Subcutaneous adipose tissue (tissue), 4 donors: Measurements from ENCODE around the gene KNCN. TPM values are rescaled to one million over a fixed set of nuclear protein-coding genes. Genes with fewer than 3 reads are reported as not detected.

Source experiments
- total RNA-seq, 4 donors: library from RNA; depleted of rRNA; stranded (reverse); fragments of >200 nt; gene quantifications; one replicate each; pipeline ENCODE4 v1.1.0, GENCODE V29; 2016
- TF ChIP-seq, protein P1 (sequence below): fragments of 450-650 bp; IDR thresholded peaks from one replicate; pipeline ENCODE4 v1.5.1; 2016; ENCODE audit warnings: low read depth, mild to moderate bottlenecking, control low read depth, antibody characterized with exemption, moderate library complexity

KNCN gene
- total RNA-seq = not detected

DNA sequence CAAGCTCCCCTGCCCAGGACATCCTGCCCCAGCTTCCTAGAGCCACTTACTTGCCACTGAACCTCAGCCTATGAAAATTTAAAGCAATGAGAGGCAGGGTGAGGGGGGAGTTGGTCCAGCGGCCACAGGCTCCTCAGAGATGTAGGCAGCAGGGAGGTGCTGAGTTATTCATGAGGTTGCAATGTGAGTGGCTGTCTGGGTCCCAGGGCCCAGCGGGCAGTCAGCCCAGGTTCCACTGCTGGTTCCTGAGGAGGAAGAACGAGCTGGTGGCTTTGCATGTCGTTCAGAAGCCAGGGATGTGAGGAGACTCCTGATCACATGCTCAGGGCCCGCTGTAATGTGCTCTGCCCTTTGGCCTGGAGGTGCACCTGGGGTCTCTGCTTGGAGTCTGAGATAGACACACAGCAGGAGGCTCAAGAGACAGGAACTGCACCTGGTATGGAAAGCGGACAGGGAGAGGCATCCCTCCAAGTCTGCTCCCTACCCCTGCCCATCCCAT is at the start of gene KNCN:
Gene KNCN, minus strand, starts transcription at position 51 of the 499 bp plus-strand sequence. CDS start 432 bp downstream, outside the sequence.
- TF ChIP-seq, protein P1, sequence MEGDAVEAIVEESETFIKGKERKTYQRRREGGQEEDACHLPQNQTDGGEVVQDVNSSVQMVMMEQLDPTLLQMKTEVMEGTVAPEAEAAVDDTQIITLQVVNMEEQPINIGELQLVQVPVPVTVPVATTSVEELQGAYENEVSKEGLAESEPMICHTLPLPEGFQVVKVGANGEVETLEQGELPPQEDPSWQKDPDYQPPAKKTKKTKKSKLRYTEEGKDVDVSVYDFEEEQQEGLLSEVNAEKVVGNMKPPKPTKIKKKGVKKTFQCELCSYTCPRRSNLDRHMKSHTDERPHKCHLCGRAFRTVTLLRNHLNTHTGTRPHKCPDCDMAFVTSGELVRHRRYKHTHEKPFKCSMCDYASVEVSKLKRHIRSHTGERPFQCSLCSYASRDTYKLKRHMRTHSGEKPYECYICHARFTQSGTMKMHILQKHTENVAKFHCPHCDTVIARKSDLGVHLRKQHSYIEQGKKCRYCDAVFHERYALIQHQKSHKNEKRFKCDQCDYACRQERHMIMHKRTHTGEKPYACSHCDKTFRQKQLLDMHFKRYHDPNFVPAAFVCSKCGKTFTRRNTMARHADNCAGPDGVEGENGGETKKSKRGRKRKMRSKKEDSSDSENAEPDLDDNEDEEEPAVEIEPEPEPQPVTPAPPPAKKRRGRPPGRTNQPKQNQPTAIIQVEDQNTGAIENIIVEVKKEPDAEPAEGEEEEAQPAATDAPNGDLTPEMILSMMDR = no peak

DNA sequence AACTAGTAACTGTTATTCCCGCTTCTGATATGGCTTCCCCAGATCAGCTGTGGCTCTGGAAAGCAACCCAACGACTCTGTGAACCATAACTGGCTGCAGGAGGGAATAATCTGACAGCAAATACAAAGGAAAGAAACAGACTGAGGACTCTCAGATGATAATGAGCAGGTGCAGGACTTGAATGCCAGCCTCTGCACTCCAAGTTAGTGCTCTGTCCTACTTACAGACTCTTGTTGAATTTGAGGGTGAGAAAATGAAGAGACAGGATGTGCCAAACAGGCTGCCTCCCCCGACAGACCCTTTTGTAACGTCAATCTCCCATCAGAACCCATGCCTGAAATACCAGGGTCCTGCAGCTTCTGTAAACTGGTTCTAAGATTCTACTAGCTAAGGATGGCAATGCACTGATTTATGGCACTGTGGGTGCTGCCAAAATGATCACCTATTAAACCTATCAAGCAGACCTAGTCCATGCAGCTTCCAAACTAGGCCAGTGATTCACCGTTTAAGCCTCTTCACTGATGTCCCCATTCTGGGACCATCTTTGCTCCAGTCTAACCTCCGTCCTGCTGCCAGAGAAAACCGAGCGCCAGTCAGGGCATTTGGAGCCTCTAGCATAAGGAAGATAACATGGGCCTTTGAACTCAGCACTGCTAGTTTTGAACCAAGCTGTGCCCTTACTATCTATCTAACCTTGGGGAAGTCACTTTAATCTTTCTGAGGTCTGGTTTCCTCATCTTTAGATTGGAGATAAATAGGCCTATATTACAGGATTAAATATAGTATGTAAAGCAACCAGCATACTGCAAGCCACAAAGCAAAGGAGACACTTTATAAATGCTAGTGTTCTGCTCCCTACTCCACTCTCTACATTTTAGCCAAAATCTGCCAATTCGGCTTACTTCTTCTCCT is 47.9 kb upstream of the KNCN start:
- TF ChIP-seq, protein P1 = no peak

DNA sequence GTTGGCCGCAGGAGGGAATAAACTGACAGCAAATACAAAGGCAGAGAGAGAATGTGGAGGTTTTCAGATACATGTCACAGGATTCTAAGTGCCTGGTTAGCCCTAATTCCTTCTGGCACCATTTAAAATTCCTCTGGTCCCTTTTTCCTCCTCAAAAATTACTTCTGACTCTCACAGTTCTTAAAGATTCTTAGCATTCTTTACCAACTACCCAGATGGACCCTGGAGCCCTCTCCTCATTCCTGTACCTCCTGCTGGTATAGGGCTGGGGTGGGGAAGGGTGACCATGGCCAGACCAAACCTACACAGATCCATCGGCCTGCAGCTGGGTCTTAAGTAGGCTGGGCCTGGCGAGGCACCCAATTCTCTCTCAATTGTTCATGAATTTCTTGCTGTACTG is 45.4 kb upstream of the KNCN start:
- TF ChIP-seq, protein P1 = no peak

DNA sequence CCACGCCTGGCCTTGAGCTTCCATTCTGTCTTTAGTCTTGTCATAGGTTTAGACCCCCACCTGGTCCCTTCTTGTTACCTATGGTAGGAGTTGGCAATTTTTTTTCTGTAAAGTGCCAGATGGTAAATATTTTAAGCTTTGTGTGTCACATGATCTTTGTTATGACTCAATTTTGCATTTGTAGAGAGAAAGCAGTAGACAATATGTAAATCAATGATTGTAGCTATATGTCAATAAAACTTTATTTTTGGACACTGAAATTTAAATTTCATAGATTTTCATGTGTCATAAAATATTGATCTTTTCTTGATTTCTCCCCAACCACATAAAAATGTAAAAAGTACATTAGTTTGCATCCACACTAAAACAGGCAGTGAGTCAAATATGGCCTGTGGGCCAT is 44.6 kb upstream of the KNCN start:
- TF ChIP-seq, protein P1 = no peak

DNA sequence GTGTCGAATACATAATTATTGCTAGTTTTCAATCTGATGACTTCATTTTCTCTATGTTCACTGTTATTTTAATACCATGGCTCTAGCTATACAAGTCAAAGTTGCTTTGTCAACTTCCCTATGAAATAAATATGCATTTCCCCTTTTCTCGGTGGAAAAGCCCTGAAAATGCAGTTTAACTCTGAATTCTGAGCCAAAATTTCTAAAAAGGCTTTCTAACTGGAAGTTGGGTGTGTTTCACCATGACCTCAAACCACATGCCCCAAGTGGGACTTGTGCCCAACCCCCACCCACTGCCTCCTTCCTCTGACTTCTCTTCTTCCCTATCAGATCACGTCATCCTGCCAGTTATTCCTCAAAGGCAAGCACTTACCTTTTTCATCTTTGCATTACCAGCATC is 43.7 kb upstream of the KNCN start:
- TF ChIP-seq, protein P1 = no peak

DNA sequence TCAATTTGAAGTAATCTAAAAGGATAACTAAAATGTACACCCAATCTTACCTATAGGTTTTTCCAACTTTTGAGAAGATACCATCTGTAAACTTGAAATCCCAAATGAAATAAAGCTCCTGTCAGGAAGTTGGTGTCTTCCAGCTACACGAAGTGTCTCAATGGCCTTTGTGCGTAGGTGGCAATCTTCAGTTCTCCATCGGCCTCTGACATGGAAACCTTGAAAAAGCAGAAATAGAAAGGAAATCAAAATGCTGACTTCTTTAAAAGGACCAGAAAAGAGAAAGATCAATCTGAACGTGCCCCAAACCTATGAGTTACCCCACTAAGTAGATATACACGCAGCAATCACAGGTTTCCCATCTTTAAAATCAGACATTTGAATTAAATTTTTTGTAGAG is 42.6 kb upstream of the KNCN start:
- TF ChIP-seq, protein P1 = no peak

DNA sequence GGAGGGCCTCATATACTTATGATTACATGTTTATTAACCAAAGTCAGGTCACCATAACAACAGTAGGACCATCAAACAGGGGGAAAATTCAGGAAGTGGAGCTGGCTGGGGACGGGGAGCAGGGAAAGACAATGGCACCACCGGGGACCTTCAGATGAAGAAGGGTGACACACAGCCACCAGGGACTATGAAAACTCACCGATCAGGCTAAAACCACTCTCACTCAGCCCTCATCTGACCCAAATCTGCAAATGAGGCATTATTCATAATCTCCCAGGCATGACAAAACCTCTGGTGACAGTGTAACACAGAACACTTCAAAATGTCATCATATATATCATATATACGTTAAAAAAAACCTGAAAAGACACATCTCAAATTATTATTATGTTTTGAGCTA is 41.4 kb upstream of the KNCN start:
- TF ChIP-seq, protein P1 = no peak
